IMR-90 (cell line): ENCODE data around the gene PAK5. TPM values are rescaled to one million over a fixed set of nuclear protein-coding genes. Genes with fewer than 3 reads are reported as not detected.

Experiments
- ATAC-seq: fragments of 200-7000 bp; cut with Tn5 transposase; 2 replicates; pipeline ENCODE4 v1.9.1; 2020; ENCODE audit warnings: low read depth, mild to moderate bottlenecking, moderate library complexity
- BruUV-seq: library from RNA; stranded (reverse); fragments of 400-500 nt; replicated peaks from 2 replicates; lab custom pipeline; 2021; lab: Mats Ljungman, UMichigan
- CTCF ChIA-PET: fragments of 300-600 bp; formaldehyde crosslinking; extraction: SDS; loops from one replicate; lab custom pipeline; 2021; ENCODE audit warnings: antibody characterized with exemption; lab: Yijun Ruan, JAX
- POLR2A ChIA-PET: fragments of 300-600 bp; sonication (Branson Sonifier 250); formaldehyde crosslinking; loops from one replicate; lab custom pipeline; 2022; ENCODE audit warnings: antibody characterized with exemption; ENCODE audit not compliant: unreplicated experiment; lab: Charles Lee
- DNase-seq: peaks from one replicate; pipeline ENCODE4 v3.0.0; 2013
- H2AFZ ChIP-seq: replicated peaks from 2 replicates; pipeline ENCODE3; 2013; ENCODE audit warnings: low read length, mild to moderate bottlenecking; ENCODE audit not compliant: poor library complexity
- H2AK5ac ChIP-seq: 2 replicates; pipeline ENCODE4 v1.6.1; 2013; ENCODE audit warnings: low read depth, low read length, inconsistent platforms
- H2AK9ac ChIP-seq: replicated peaks from 2 replicates; pipeline ENCODE3; 2013; ENCODE audit warnings: mild to moderate bottlenecking, low read depth, low read length, moderate library complexity; ENCODE audit not compliant: poor library complexity
- H2BK120ac ChIP-seq: 2 replicates; pipeline ENCODE4 v1.6.1; 2013; ENCODE audit warnings: low read depth, low read length, inconsistent platforms
- H2BK15ac ChIP-seq: 3 replicates; pipeline ENCODE4 v1.6.1; 2013; ENCODE audit warnings: low read depth, low read length, inconsistent platforms
- H2BK20ac ChIP-seq: 2 replicates; pipeline ENCODE4 v1.6.1; 2013; ENCODE audit warnings: low read depth, mild to moderate bottlenecking, inconsistent platforms, low read length, moderate library complexity
- H2BK5ac ChIP-seq: 2 replicates; pipeline ENCODE4 v1.6.1; 2013; ENCODE audit warnings: mild to moderate bottlenecking, low read depth, low read length, inconsistent platforms; ENCODE audit not compliant: poor library complexity, severe bottlenecking
- H3K14ac ChIP-seq: replicated peaks from 2 replicates; pipeline ENCODE4 v1.6.1; 2013; ENCODE audit warnings: low read depth, low read length, inconsistent platforms
- H3K18ac ChIP-seq: 2 replicates; pipeline ENCODE4 v1.6.1; 2013; ENCODE audit warnings: low read depth, low read length, control low read depth
- H3K23ac ChIP-seq: 2 replicates; pipeline ENCODE4 v1.6.1; 2013; ENCODE audit warnings: low read depth, low read length, inconsistent platforms
- H3K27ac ChIP-seq: 2 replicates; pipeline ENCODE4 v1.5.1; 2013; ENCODE audit warnings: mild to moderate bottlenecking, control low read depth, low read length; ENCODE audit not compliant: insufficient read depth
- H3K27me3 ChIP-seq: 2 replicates; pipeline ENCODE4 v1.6.1; 2013; ENCODE audit warnings: low read length; ENCODE audit not compliant: control insufficient read depth, insufficient read depth
- H3K36me3 ChIP-seq: 2 replicates; pipeline ENCODE4 v1.6.1; 2013; ENCODE audit warnings: low read length, mixed read lengths; ENCODE audit not compliant: control insufficient read depth, insufficient read depth
- H3K4ac ChIP-seq: 2 replicates; pipeline ENCODE4 v1.6.1; 2013; ENCODE audit warnings: low read depth, low read length, inconsistent platforms
- H3K4me1 ChIP-seq: 2 replicates; pipeline ENCODE4 v1.6.1; 2013; ENCODE audit warnings: low read length, mixed read lengths; ENCODE audit not compliant: control insufficient read depth, insufficient read depth
- H3K4me2 ChIP-seq: 2 replicates; pipeline ENCODE4 v1.6.1; 2013; ENCODE audit warnings: low read depth, mild to moderate bottlenecking, control low read depth, low read length, moderate library complexity
- H3K4me3 ChIP-seq: 2 replicates; pipeline ENCODE4 v1.5.1; 2013; ENCODE audit warnings: low read depth, mild to moderate bottlenecking, control low read depth, low read length, moderate library complexity; ENCODE audit not compliant: insufficient read depth
- H3K56ac ChIP-seq: 2 replicates; pipeline ENCODE4 v1.6.1; 2013; ENCODE audit warnings: low read length, inconsistent platforms; ENCODE audit not compliant: insufficient read depth; ENCODE audit errors: extremely low read depth
- H3K79me1 ChIP-seq, 2 experiments: 2 replicates each; pipeline ENCODE4 v1.6.1; 2013; ENCODE audit warnings: low read length in 2 of 2, inconsistent platforms in 1 of 2, low read depth in 1 of 2
- H3K9ac ChIP-seq: 2 replicates; pipeline ENCODE4 v1.6.1; 2013; ENCODE audit warnings: low read depth, low read length, control low read depth
- H3K9me1 ChIP-seq: 2 replicates; pipeline ENCODE4 v1.6.1; 2013; ENCODE audit warnings: low read length, inconsistent platforms; ENCODE audit not compliant: insufficient read depth
- H3K9me3 ChIP-seq: 2 replicates; pipeline ENCODE4 v1.6.1; 2013; ENCODE audit warnings: low read length; ENCODE audit not compliant: control insufficient read depth, insufficient read depth
- H4K20me1 ChIP-seq: 2 replicates; pipeline ENCODE4 v1.6.1; 2013; ENCODE audit warnings: low read length, inconsistent platforms; ENCODE audit not compliant: insufficient read depth
- H4K5ac ChIP-seq: 2 replicates; pipeline ENCODE4 v1.6.1; 2013; ENCODE audit warnings: mild to moderate bottlenecking, low read depth, low read length, control low read depth
- H4K8ac ChIP-seq, 2 experiments: 2 replicates each; pipeline ENCODE4 v1.6.1; 2013; ENCODE audit warnings: low read depth in 2 of 2, low read length in 2 of 2, control low read depth in 1 of 2, inconsistent platforms in 1 of 2
- H4K91ac ChIP-seq: 2 replicates; pipeline ENCODE4 v1.6.1; 2013; ENCODE audit warnings: low read depth, low read length, inconsistent platforms; ENCODE audit not compliant: insufficient read depth
- CHD1 ChIP-seq: IDR thresholded peaks from 2 replicates; pipeline ENCODE4 v1.6.1; 2012; ENCODE audit warnings: low read depth, low read length, improper control_type of control experiment
- FOS ChIP-seq: fragments of 150-350 bp; IDR thresholded peaks from 2 replicates; pipeline ENCODE4 v1.6.1; 2016; ENCODE audit warnings: low read depth, low read length
- NFE2L2 ChIP-seq: fragments of 150-350 bp; IDR thresholded peaks from 2 replicates; pipeline ENCODE4 v1.6.1; 2016; ENCODE audit warnings: low read depth, mild to moderate bottlenecking, low read length
- WGBS, 2 experiments: methylation state at CpG; one replicate each; pipeline versions ENCODE4 v1.1.5 to v1.1.7; 2013; ENCODE audit warnings: missing lambda C conversion rate in 2 of 2; ENCODE audit not compliant: insufficient read length in 1 of 2; ENCODE audit errors: extremely low coverage in 2 of 2; 5-methylcytosine and 5-hydroxymethylcytosine counted together
- dilution Hi-C: fragments of 300-500 bp; cut with HindIII; formaldehyde crosslinking; loops from one replicate; pipeline ENCODE4 v1.14.3; 2018; ENCODE audit warnings: low sequenced_read_pairs; ENCODE audit not compliant: unreplicated experiment
- in situ Hi-C: fragments of 300-500 bp; cut with MboI; formaldehyde crosslinking; loops from 3 replicates; pipeline ENCODE4 v1.14.3; 2019; ENCODE audit warnings: low sequenced_read_pairs, inconsistent platforms, mixed read lengths
- intact Hi-C: fragments of 100-400 bp; cut with micrococcal nuclease; formaldehyde crosslinking; loops from 2 replicates; pipeline ENCODE4 v1.10.0; 2022
- polyA plus RNA-seq, 3 experiments: library from polyadenylated mRNA; depleted of rRNA; stranded (reverse); fragments of >200 nt; gene quantifications; 2 replicates each; pipeline ENCODE4 v1.2.3, GENCODE V29; 2012; ENCODE audit warnings: low replicate concordance in 1 of 3
- total RNA-seq: library from RNA; depleted of rRNA; stranded (reverse); fragments of >200 nt; gene quantifications from 2 replicates; pipeline ENCODE4 v1.2.3, GENCODE V29; 2012

The PAK5 gene
- total and polyA plus RNA-seq, 2 of the 4 experiments (the other 2 are of a cell fraction) = not detected

DNA sequence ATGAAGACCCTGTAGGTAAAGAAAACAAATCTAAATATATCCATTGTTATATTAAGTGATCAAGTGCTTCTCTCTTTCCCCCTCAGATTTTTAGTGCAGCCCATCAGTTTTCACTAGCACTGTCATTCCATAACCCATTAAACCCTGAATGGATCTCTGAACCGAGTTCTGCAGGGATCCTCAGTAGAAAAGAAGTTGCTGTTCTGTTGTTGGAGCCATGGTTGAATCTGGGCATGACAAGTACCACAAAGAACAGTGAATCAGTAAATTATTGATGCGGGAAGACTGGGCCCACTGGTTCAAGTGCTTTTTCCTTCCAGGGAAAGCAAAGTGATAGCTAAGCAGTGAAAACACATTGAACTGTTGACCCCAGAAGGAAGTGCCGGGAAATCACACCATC lies 264.1 kb downstream of the PAK5 start:
- Histone ChIP-seq H2BK5ac (no peak overlapping the region), H4K5ac (no peak overlapping the region), H3K14ac (no peak overlapping the region), H3K27me3 (peaks cover 17% of the 10 kb centered on the region), H2BK120ac (no peak overlapping the region), H3K4ac (no peak overlapping the region), H3K36me3 (no peaks in the 10 kb centered on the region), H3K79me1 (no peaks in the 10 kb centered on the region), H3K4me2 (no peak overlapping the region), H3K9ac (no peak overlapping the region), H3K18ac (no peak overlapping the region), H3K27ac (no peak overlapping the region), H2AK5ac (no peak overlapping the region), H3K9me1 (no peaks in the 10 kb centered on the region), H3K23ac (no peak overlapping the region), H2AFZ (no peak overlapping the region), H2BK15ac (no peak overlapping the region), H3K4me3 (no peak overlapping the region), H2AK9ac (no peak overlapping the region), H3K56ac (no peak overlapping the region), H3K4me1 (no peaks in the 10 kb centered on the region), H3K9me3 (no peaks in the 10 kb centered on the region), H2BK20ac (no peak overlapping the region), H4K8ac (no peak overlapping the region), H4K20me1 (no peaks in the 10 kb centered on the region), H4K91ac (no peak overlapping the region)
- WGBS, 2 experiments = no CpG with 5 or more reads among the region's 3 CpGs
- in situ Hi-C loops (no loop called here), dilution Hi-C loops (no loop called here), intact Hi-C loops (no loop called here)
- no peak for DNase-seq
- TF ChIP-seq NFE2L2 (no peak), CHD1 (no peak), FOS (no peak)
- ChIA-PET POLR2A (no interaction called here), CTCF (no interaction called here)
- BruUV-seq = no TSS peak
- no peak for ATAC-seq
